Neural cell (in vitro differentiated cells): ENCODE results near the gene SNRNP25. TPM values are rescaled to one million over a fixed set of nuclear protein-coding genes. Genes with fewer than 3 reads are reported as not detected.

ENCODE experiments used
- H2AFZ ChIP-seq: fragments of 200-600, 300-800 bp; sonication (generic), shearing (Covaris generic); 2 replicates; pipeline ENCODE4 v1.6.0; 2014; ENCODE audit warnings: low read depth, mild to moderate bottlenecking, antibody characterized with exemption, low read length, moderate library complexity
- H3F3A ChIP-seq: fragments of 200-600 bp; shearing (Covaris generic); 2 replicates; pipeline ENCODE4 v1.6.1; 2016; ENCODE audit warnings: mild to moderate bottlenecking, moderate library complexity, mixed read lengths, antibody characterized with exemption, low read length; ENCODE audit not compliant: insufficient read depth, poor library complexity, severe bottlenecking
- H3K27ac ChIP-seq: fragments of 200-600, 300-800 bp; sonication (generic), shearing (Covaris generic); 2 replicates; pipeline ENCODE4 v1.5.1; 2014; ENCODE audit warnings: mild to moderate bottlenecking, low read length, moderate library complexity
- H3K27me3 ChIP-seq: fragments of 300-800, 200-600 bp; sonication (generic), shearing (Covaris generic); 2 replicates; pipeline ENCODE4 v1.6.0; 2014; ENCODE audit warnings: mild to moderate bottlenecking, low read depth, low read length, moderate library complexity; ENCODE audit not compliant: insufficient read depth
- H3K36me3 ChIP-seq: fragments of 300-800, 200-600 bp; sonication (generic), shearing (Covaris generic); 2 replicates; pipeline ENCODE4 v1.5.1; 2014; ENCODE audit warnings: mild to moderate bottlenecking, antibody characterized with exemption, low read length, moderate library complexity; ENCODE audit not compliant: insufficient read depth
- H3K4me2 ChIP-seq: fragments of 300-800, 200-600 bp; sonication (generic), shearing (Covaris generic); 2 replicates; pipeline ENCODE4 v1.6.0; 2014; ENCODE audit warnings: mild to moderate bottlenecking, low read length
- H3K4me3 ChIP-seq: fragments of 300-800, 200-600 bp; sonication (generic), shearing (Covaris generic); 2 replicates; pipeline ENCODE4 v1.5.1; 2014; ENCODE audit warnings: mild to moderate bottlenecking, low read length, moderate library complexity
- H3K79me2 ChIP-seq: fragments of 200-600 bp; shearing (Covaris generic); replicated peaks from 2 replicates; pipeline ENCODE4 v1.6.0; 2014; ENCODE audit warnings: mild to moderate bottlenecking, low read length, moderate library complexity; ENCODE audit not compliant: insufficient read depth
- H3K9ac ChIP-seq: fragments of 300-800, 200-600 bp; sonication (generic), shearing (Covaris generic); 2 replicates; pipeline ENCODE4 v1.6.1; 2016; ENCODE audit warnings: mild to moderate bottlenecking, low read length, mixed read lengths
- H3K9me2 ChIP-seq: fragments of 200-600 bp; shearing (Covaris generic); 2 replicates; pipeline ENCODE4 v1.6.1; 2016; ENCODE audit warnings: mild to moderate bottlenecking, low read length, mixed read lengths; ENCODE audit not compliant: insufficient read depth
- H3K9me3 ChIP-seq: fragments of 200-600, 300-800 bp; sonication (generic), shearing (Covaris generic); 2 replicates; pipeline ENCODE4 v1.6.1; 2016; ENCODE audit warnings: mild to moderate bottlenecking, mixed run types, low read length, moderate library complexity, mixed read lengths
- H4K20me1 ChIP-seq: fragments of 200-600 bp; shearing (Covaris generic); 2 replicates; pipeline ENCODE4 v1.6.1; 2016; ENCODE audit warnings: mild to moderate bottlenecking, mixed run types; ENCODE audit not compliant: insufficient read depth
- CTCF ChIP-seq: fragments of 450-650 bp; IDR thresholded peaks from 2 replicates; pipeline ENCODE4 v1.5.1; 2014; ENCODE audit warnings: antibody characterized with exemption, mild to moderate bottlenecking, moderate library complexity; ENCODE audit not compliant: poor library complexity, severe bottlenecking
- EP300 ChIP-seq: fragments of 450-650 bp; conservative IDR thresholded peaks from 2 replicates; pipeline ENCODE4 v1.6.1; 2014; ENCODE audit warnings: antibody characterized with exemption, mild to moderate bottlenecking, moderate library complexity; ENCODE audit not compliant: poor library complexity, severe bottlenecking
- EZH2 ChIP-seq: fragments of 200-600, 300-800 bp; shearing (Covaris generic), sonication (generic); IDR thresholded peaks from 2 replicates; pipeline ENCODE4 v1.6.1; 2014; ENCODE audit warnings: antibody characterized with exemption, low read length, borderline replicate concordance, mild to moderate bottlenecking; ENCODE audit not compliant: insufficient read depth, poor library complexity, severe bottlenecking
- MXI1 ChIP-seq: fragments of 450-650 bp; conservative IDR thresholded peaks from 2 replicates; pipeline ENCODE4 v1.6.1; 2014; ENCODE audit warnings: antibody characterized with exemption, mild to moderate bottlenecking; ENCODE audit not compliant: poor library complexity, severe bottlenecking
- POLR2AphosphoS5 ChIP-seq: IDR thresholded peaks from 2 replicates; pipeline ENCODE4 v1.6.1; 2012
- RAD21 ChIP-seq: fragments of 450-650 bp; conservative IDR thresholded peaks from 2 replicates; pipeline ENCODE4 v1.6.1; 2014; ENCODE audit warnings: antibody characterized with exemption, mild to moderate bottlenecking, moderate library complexity
- REST ChIP-seq: IDR thresholded peaks from 2 replicates; pipeline ENCODE4 v1.6.1; 2012; ENCODE audit warnings: borderline replicate concordance
- SMC3 ChIP-seq: fragments of 450-650 bp; conservative IDR thresholded peaks from 2 replicates; pipeline ENCODE4 v1.6.1; 2014; ENCODE audit warnings: antibody characterized with exemption, mild to moderate bottlenecking, moderate library complexity; ENCODE audit not compliant: poor library complexity
- TAF1 ChIP-seq: IDR thresholded peaks from 2 replicates; pipeline ENCODE4 v1.6.1; 2012; ENCODE audit warnings: low read depth
- polyA plus RNA-seq: library from polyadenylated mRNA; depleted of rRNA; stranded (reverse); fragments of >200 nt; gene quantifications from 2 replicates; pipeline ENCODE4 v1.2.3, GENCODE V29; 2014

Gene SNRNP25
- polyA plus RNA-seq, 1 donor from 2014 or later, result 46.4 TPM

- Histone ChIP-seq H3K9me2 (no peaks in the 10 kb centered on the region), H3K4me2 (no peak overlapping the region), H3K4me3 (no peak overlapping the region), H3K9me3 (no peaks in the 10 kb centered on the region), H3K36me3 (peaks cover 7% of the 10 kb centered on the region), H3F3A (no peaks in the 10 kb centered on the region), H3K79me2 (no peaks in the 10 kb centered on the region), H3K9ac (no peak overlapping the region), H3K27ac (no peak overlapping the region), H4K20me1 (no peaks in the 10 kb centered on the region), H2AFZ (no peak overlapping the region), H3K27me3 (no peaks in the 10 kb centered on the region)
- TF ChIP-seq TAF1 (no peak), REST (no peak), SMC3 (no peak), EZH2 (no peak)
Observed at GRCh38 chr16:86483-86952, 32.9 kb downstream of the SNRNP25 start.

GRCh38 chr16:88613-89012, 35.0 kb downstream of the SNRNP25 start:
- H3K9ac ChIP-seq, result no peak overlapping the region
- H2AFZ ChIP-seq, result no peak overlapping the region
- no peaks in the 10 kb centered on the region for H3K9me3 ChIP-seq
- H3K4me3 ChIP-seq, result no peak overlapping the region
- H3K36me3 ChIP-seq, result peaks cover 7% of the 10 kb centered on the region
- no peaks in the 10 kb centered on the region for H3F3A ChIP-seq
- no peak overlapping the region for H3K27ac ChIP-seq
- H3K27me3 ChIP-seq, result no peaks in the 10 kb centered on the region
- H3K9me2 ChIP-seq, result no peaks in the 10 kb centered on the region
- no peak for TF ChIP-seq CTCF
- TF ChIP-seq EP300, result no peak
- no peak for TF ChIP-seq EZH2
- no peak for TF ChIP-seq REST
- no peak for TF ChIP-seq TAF1
- no peak for TF ChIP-seq MXI1
- no peak for TF ChIP-seq POLR2AphosphoS5
- no peak for TF ChIP-seq RAD21
- no peak for TF ChIP-seq SMC3
- no peaks in the 10 kb centered on the region for H4K20me1 ChIP-seq
- no peak overlapping the region for H3K4me2 ChIP-seq
- no peaks in the 10 kb centered on the region for H3K79me2 ChIP-seq
